HepG2 (cell line): ENCODE results near the gene SYNGR1. TPM values are rescaled to one million over a fixed set of nuclear protein-coding genes. Genes with fewer than 3 reads are reported as not detected.

Experiments
- ATAC-seq: fragments of 200-7000 bp; cut with Tn5 transposase; 3 replicates; pipeline ENCODE4 v1.9.1; 2020; ENCODE audit warnings: mild to moderate bottlenecking, moderate library complexity
- BruUV-seq: library from RNA; stranded (reverse); fragments of 400-500 nt; replicated peaks from 2 replicates; lab custom pipeline; 2021; lab: Mats Ljungman, UMichigan
- CTCF ChIA-PET: fragments of 300-600 bp; formaldehyde crosslinking; extraction: SDS; loops from one replicate; lab custom pipeline; 2021; ENCODE audit warnings: low total read pairs, inconsistent platforms, low intra/inter-chr PET ratio; lab: Yijun Ruan, JAX
- POLR2A ChIA-PET: fragments of 350-600 bp; sonication (Branson Sonifier 250); formaldehyde crosslinking; loops from one replicate; lab custom pipeline; 2020; ENCODE audit warnings: antibody characterized with exemption, inconsistent platforms; lab: Yijun Ruan, JAX
- DNase-seq: peaks from one replicate; pipeline ENCODE4 v3.0.0-alpha.2; 2015; ENCODE audit warnings: low spot score
- FAIRE-seq: peaks from 3 replicates; lab custom pipeline; 2011; peaks lifted over from hg19 to GRCh38; lab: Jason Lieb, UNC
- H2AFZ ChIP-seq: one replicate; pipeline ENCODE4 v1.6.1; 2011; ENCODE audit warnings: low read length, inconsistent platforms
- H3K27ac ChIP-seq: fragments of 300-600 bp; 3 replicates; pipeline ENCODE4 v1.8.0; 2011; ENCODE audit warnings: mixed run types, mild to moderate bottlenecking, mixed read lengths, low read length, inconsistent platforms; ENCODE audit not compliant: insufficient read depth; ENCODE audit errors: extremely low read length
- H3K27me3 ChIP-seq, 2 experiments: fragments of 200-600 bp in 1 of 2; 2 replicates in 1 of 2; 3 replicates in 1 of 2; pipeline versions ENCODE4 v1.6.0 to v1.8.0; 2011; ENCODE audit warnings: low read length in 2 of 2, mild to moderate bottlenecking in 2 of 2, moderate library complexity in 2 of 2, inconsistent platforms in 1 of 2; ENCODE audit not compliant: insufficient read depth in 2 of 2, control insufficient read depth in 1 of 2
- H3K36me3 ChIP-seq, 2 experiments: fragments of 200-600 bp in 1 of 2; replicated peaks in 1 of 2; 2 replicates in 1 of 2; 3 replicates in 1 of 2; pipeline versions ENCODE4 v1.5.1 to v1.8.0; 2011; ENCODE audit warnings: low read length in 2 of 2, inconsistent platforms in 1 of 2; ENCODE audit not compliant: insufficient read depth in 2 of 2, control insufficient read depth in 1 of 2
- H3K4me1 ChIP-seq: 2 replicates; pipeline ENCODE4 v1.5.1; 2012; ENCODE audit warnings: low read length, inconsistent platforms; ENCODE audit not compliant: insufficient read depth
- H3K4me2 ChIP-seq: 2 replicates; pipeline ENCODE4 v1.6.0; 2011; ENCODE audit warnings: low read depth, low read length, inconsistent platforms
- H3K4me3 ChIP-seq, 3 experiments: fragments of 200-600 bp in 1 of 3; sonication (generic), shearing (Covaris generic) in 1 of 3; replicated peaks in 1 of 3; 2 replicates each; pipeline ENCODE4 v1.5.1; 2011 to 2016; ENCODE audit warnings: low read length in 3 of 3, inconsistent platforms in 2 of 3, low read depth in 2 of 3, mild to moderate bottlenecking in 2 of 3, control low read depth in 1 of 3, mixed read lengths in 1 of 3; ENCODE audit not compliant: insufficient read depth in 1 of 3
- H3K79me2 ChIP-seq: one replicate; pipeline ENCODE4 v1.6.1; 2011; ENCODE audit warnings: low read length, inconsistent platforms; ENCODE audit not compliant: insufficient read depth
- H3K9ac ChIP-seq: 2 replicates; pipeline ENCODE4 v1.6.0; 2011; ENCODE audit warnings: mild to moderate bottlenecking, low read depth, low read length, inconsistent platforms; ENCODE audit not compliant: insufficient read depth
- H3K9me3 ChIP-seq: 2 replicates; pipeline ENCODE4 v1.5.1; 2012; ENCODE audit warnings: mild to moderate bottlenecking, low read length
- H4K20me1 ChIP-seq: 2 replicates; pipeline ENCODE4 v1.6.0; 2011; ENCODE audit warnings: inconsistent platforms, mild to moderate bottlenecking, low read length, moderate library complexity; ENCODE audit not compliant: insufficient read depth
- FOXK1 ChIP-seq: sonication (generic); formaldehyde crosslinking; IDR thresholded peaks from 2 replicates; pipeline ENCODE4 v1.4.0; 2020; ENCODE audit warnings: low read depth, missing genetic modification reagents, borderline replicate concordance
- IRF2 ChIP-seq: IDR thresholded peaks from 2 replicates; pipeline ENCODE4 v1.6.1; 2018; ENCODE audit warnings: missing genetic modification reagents, missing compliant biosample characterization
- KLF9 ChIP-seq: IDR thresholded peaks from 2 replicates; pipeline ENCODE4 v1.6.1; 2016; ENCODE audit warnings: low read depth
- MYC ChIP-seq: sonication (generic); formaldehyde crosslinking; IDR thresholded peaks from 2 replicates; pipeline ENCODE4 v1.9.0; 2021; ENCODE audit warnings: missing genetic modification reagents, borderline replicate concordance
- PHB2 ChIP-seq: fragments of 450-650 bp; IDR thresholded peaks from 2 replicates; pipeline ENCODE4 v1.6.1; 2018; ENCODE audit not compliant: partially characterized antibody
- PHF5A ChIP-seq: IDR thresholded peaks from one replicate; pipeline ENCODE4 v1.6.1; 2018; ENCODE audit warnings: low read depth, missing genetic modification reagents; ENCODE audit not compliant: unreplicated experiment
- SIX1 ChIP-seq: sonication (generic); formaldehyde crosslinking; IDR thresholded peaks from 2 replicates; pipeline ENCODE4 v1.4.0; 2020; ENCODE audit warnings: missing genetic modification reagents, borderline replicate concordance
- ZBTB7B ChIP-seq: sonication (generic); formaldehyde crosslinking; IDR thresholded peaks from 2 replicates; pipeline ENCODE4 v1.4.0; 2020; ENCODE audit warnings: missing genetic modification reagents
- ZNF446 ChIP-seq: sonication (generic); formaldehyde crosslinking; IDR thresholded peaks from 2 replicates; pipeline ENCODE4 v1.5.0; 2020; ENCODE audit warnings: mild to moderate bottlenecking, missing genetic modification reagents
- ZNF652 ChIP-seq: IDR thresholded peaks from 2 replicates; pipeline ENCODE4 v1.6.1; 2016; ENCODE audit warnings: low read depth, borderline replicate concordance
- ZNF724P ChIP-seq: sonication (generic); formaldehyde crosslinking; IDR thresholded peaks from 2 replicates; pipeline ENCODE4 v1.8.0; 2022; ENCODE audit warnings: missing genetic modification reagents, borderline replicate concordance
- ZNF792 ChIP-seq: IDR thresholded peaks from 2 replicates; pipeline ENCODE4 v1.6.1; 2016
- WGBS: methylation state at CpG from one replicate; pipeline ENCODE4 v1.1.6; 2017; ENCODE audit warnings: low lambda C conversion rate; 5-methylcytosine and 5-hydroxymethylcytosine counted together
- in situ Hi-C: cut with HindIII; loops from 2 replicates; pipeline ENCODE4 v1.10.0; 2017; ENCODE audit warnings: low pct_unique_long_range_greater_than_20kb; ENCODE audit not compliant: extremely low pct_ligation_motif_present
- intact Hi-C: fragments of 100-400 bp; cut with micrococcal nuclease; formaldehyde crosslinking; loops from one replicate; pipeline ENCODE4 v1.10.0; 2022; ENCODE audit not compliant: unreplicated experiment
- polyA plus RNA-seq, 8 experiments: library from polyadenylated mRNA; depleted of rRNA in 3 of 8; stranded (reverse) in 7 of 8; unstranded in 1 of 8; fragments of >200 nt; fragmentation: Illumina TruSeq in 4 of 8; extraction: Trizol in 4 of 8; gene quantifications; 2 replicates each; pipeline versions ENCODE4 v1.2.1 to v1.2.3, GENCODE V29; 2011 to 2016; ENCODE audit warnings: low read depth in 4 of 8, missing spikeins in 1 of 8, mixed read lengths in 1 of 8; ENCODE audit not compliant: insufficient read depth in 1 of 8
- total RNA-seq, 5 experiments: library from RNA; depleted of rRNA; stranded (reverse); fragments of >200 nt; fragmentation: Illumina TruSeq; extraction: Trizol; gene quantifications; 2 replicates each; pipeline ENCODE4 v1.2.3, GENCODE V29; 2016; ENCODE audit warnings: low read depth in 1 of 5
- TF ChIP-seq, protein P1 (sequence below): IDR thresholded peaks from 2 replicates; pipeline ENCODE4 v1.6.1; 2012; ENCODE audit warnings: low read depth, low read length, improper control_type of control experiment
- TF ChIP-seq, protein P2 (sequence below): sonication (generic); formaldehyde crosslinking; IDR thresholded peaks from 2 replicates; pipeline ENCODE4 v1.5.1; 2020; ENCODE audit warnings: mild to moderate bottlenecking, missing genetic modification reagents, borderline replicate concordance
- TF ChIP-seq, protein P3 (sequence below): sonication (generic); formaldehyde crosslinking; conservative IDR thresholded peaks from 2 replicates; pipeline ENCODE4 v1.4.0; 2020; ENCODE audit warnings: mild to moderate bottlenecking, missing genetic modification reagents, moderate library complexity

Gene SYNGR1
- total and polyA plus RNA-seq, 2 of the 13 experiments (the other 11 are each of a cell fraction or from before 2014, with no cell fraction given): 0.27 to 2.7 TPM

DNA sequence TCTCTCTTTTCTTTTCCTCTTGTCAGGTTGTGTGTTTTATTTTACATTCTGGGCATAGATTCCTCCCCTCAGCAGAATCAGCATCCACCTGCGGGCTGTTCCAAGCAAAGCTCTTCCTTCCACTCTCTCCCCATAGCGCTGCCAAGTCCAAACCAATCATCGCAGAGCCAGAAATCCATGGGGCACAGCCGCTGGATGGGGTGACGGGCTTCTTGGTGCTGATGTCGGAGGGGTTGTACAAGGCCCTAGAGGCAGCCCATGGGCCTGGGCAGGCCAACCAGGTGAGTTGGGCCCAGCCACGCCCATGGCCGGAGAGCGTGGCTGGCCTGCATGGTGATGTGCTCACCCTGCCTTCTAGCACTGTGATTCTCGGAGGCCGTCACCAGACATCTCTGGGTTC is 71.9 kb downstream of the SYNGR1 start:
- POLR2A ChIA-PET: no interaction called here
- FAIRE-seq: no peak
- Histone ChIP-seq H3K36me3 (peaks cover 22 to 59% of the 10 kb centered on the region in 2 experiments), H3K9ac (no peak overlapping the region)
- no peak for TF ChIP-seq PHF5A
- no peak for TF ChIP-seq ZBTB7B (CRISPR knock-in tag)
- no peak for TF ChIP-seq ZNF792 (CRISPR knock-in tag)
- no peak for TF ChIP-seq ZNF446 (CRISPR knock-in tag)
- TF ChIP-seq, protein P1, sequence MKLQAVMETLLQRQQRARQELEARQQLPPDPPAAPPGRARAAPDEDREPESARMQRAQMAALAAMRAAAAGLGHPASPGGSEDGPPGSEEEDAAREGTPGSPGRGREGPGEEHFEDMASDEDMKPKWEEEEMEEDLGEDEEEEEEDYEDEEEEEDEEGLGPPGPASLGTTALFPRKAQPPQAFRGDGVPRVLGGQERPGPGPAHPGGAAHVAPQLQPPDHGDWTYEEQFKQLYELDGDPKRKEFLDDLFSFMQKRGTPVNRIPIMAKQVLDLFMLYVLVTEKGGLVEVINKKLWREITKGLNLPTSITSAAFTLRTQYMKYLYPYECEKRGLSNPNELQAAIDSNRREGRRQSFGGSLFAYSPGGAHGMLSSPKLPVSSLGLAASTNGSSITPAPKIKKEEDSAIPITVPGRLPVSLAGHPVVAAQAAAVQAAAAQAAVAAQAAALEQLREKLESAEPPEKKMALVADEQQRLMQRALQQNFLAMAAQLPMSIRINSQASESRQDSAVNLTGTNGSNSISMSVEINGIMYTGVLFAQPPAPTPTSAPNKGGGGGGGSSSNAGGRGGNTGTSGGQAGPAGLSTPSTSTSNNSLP: no peak
- TF ChIP-seq MYC (CRISPR knock-in tag): no peak
- TF ChIP-seq, all 625 proteins: peak for 0
- Histone ChIP-seq H4K20me1 (no peaks in the 10 kb centered on the region), H2AFZ (no peak overlapping the region), H3K4me1 (no peaks in the 10 kb centered on the region), H3K27ac (no peak overlapping the region), H3K79me2 (no peaks in the 10 kb centered on the region), H3K4me2 (no peak overlapping the region), H3K9me3 (no peaks in the 10 kb centered on the region), H3K27me3 (no peaks in the 10 kb centered on the region), H3K4me3 (no peak overlapping the region)
- 96% methylated on average over 8 of the region's 11 CpGs for WGBS
- ATAC-seq (no peak), DNase-seq (no peak)
- no TSS peak for BruUV-seq
- CTCF ChIA-PET: no interaction called here
- in situ Hi-C loops (no loop called here), intact Hi-C loops (no loop called here)

DNA sequence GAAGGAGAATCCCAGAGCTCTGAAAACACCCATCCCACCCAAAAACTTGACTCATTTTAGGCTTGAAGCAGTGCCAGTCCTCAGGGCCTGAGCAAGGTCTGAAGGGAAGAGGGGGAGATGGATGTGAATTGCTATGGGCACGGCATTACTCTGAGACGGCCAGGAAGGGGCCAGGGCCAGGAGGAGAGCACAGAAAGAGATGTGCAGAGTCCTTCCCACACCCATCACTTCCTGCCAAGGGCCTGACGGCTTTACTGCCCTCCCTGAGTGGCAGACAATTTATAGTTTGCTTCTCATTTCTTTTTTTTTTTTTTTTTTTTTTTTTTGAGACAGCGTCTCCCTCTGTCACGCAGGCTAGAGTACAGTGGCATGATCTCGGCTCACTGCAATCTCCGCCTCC is 72.3 kb downstream of the SYNGR1 start:
- H3K4me2 ChIP-seq: no peak overlapping the region
- no peaks in the 10 kb centered on the region for H3K4me1 ChIP-seq
- intact Hi-C loops (no loop called here), in situ Hi-C loops (no loop called here)
- DNase-seq (no peak), ATAC-seq (no peak), FAIRE-seq (no peak)
- no peak overlapping the region for H2AFZ ChIP-seq
- H4K20me1 ChIP-seq: no peaks in the 10 kb centered on the region
- ChIA-PET POLR2A (no interaction called here), CTCF (no interaction called here)
- WGBS: 88% methylated on average over 7 of the region's 7 CpGs
- no peak overlapping the region for H3K9ac ChIP-seq
- no TSS peak for BruUV-seq
- no peak overlapping the region for H3K4me3 ChIP-seq
- H3K36me3 ChIP-seq: peaks cover 22 to 59% of the 10 kb centered on the region in 2 experiments
- no peaks in the 10 kb centered on the region for H3K27me3 ChIP-seq
- H3K79me2 ChIP-seq: no peaks in the 10 kb centered on the region
- no peak overlapping the region for H3K27ac ChIP-seq
- H3K9me3 ChIP-seq: no peaks in the 10 kb centered on the region
- TF ChIP-seq SIX1 (no peak), ZNF724P (CRISPR knock-in tag) (no peak), KLF9 (CRISPR knock-in tag) (no peak), ZNF652 (CRISPR knock-in tag) (no peak), PHB2 (no peak), FOXK1 (CRISPR knock-in tag) (no peak), IRF2 (CRISPR knock-in tag) (no peak)
- TF ChIP-seq, protein P2, sequence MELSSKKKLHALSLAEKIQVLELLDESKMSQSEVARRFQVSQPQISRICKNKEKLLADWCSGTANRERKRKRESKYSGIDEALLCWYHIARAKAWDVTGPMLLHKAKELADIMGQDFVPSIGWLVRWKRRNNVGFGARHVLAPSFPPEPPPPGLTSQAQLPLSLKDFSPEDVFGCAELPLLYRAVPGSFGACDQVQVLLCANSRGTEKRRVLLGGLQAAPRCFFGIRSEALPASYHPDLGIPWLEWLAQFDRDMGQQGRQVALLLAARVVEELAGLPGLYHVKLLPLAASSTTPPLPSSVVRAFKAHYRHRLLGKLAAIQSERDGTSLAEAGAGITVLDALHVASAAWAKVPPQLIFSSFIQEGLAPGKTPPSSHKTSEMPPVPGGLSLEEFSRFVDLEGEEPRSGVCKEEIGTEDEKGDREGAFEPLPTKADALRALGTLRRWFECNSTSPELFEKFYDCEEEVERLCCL (CRISPR knock-in tag): no peak
- TF ChIP-seq, protein P3, sequence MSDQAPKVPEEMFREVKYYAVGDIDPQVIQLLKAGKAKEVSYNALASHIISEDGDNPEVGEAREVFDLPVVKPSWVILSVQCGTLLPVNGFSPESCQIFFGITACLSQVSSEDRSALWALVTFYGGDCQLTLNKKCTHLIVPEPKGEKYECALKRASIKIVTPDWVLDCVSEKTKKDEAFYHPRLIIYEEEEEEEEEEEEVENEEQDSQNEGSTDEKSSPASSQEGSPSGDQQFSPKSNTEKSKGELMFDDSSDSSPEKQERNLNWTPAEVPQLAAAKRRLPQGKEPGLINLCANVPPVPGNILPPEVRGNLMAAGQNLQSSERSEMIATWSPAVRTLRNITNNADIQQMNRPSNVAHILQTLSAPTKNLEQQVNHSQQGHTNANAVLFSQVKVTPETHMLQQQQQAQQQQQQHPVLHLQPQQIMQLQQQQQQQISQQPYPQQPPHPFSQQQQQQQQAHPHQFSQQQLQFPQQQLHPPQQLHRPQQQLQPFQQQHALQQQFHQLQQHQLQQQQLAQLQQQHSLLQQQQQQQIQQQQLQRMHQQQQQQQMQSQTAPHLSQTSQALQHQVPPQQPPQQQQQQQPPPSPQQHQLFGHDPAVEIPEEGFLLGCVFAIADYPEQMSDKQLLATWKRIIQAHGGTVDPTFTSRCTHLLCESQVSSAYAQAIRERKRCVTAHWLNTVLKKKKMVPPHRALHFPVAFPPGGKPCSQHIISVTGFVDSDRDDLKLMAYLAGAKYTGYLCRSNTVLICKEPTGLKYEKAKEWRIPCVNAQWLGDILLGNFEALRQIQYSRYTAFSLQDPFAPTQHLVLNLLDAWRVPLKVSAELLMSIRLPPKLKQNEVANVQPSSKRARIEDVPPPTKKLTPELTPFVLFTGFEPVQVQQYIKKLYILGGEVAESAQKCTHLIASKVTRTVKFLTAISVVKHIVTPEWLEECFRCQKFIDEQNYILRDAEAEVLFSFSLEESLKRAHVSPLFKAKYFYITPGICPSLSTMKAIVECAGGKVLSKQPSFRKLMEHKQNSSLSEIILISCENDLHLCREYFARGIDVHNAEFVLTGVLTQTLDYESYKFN (CRISPR knock-in tag): no peak
